IMR-90 (cell line): ENCODE results near the gene ELAVL4. TPM values are rescaled to one million over a fixed set of nuclear protein-coding genes. Genes with fewer than 3 reads are reported as not detected.

Source experiments
- ATAC-seq: fragments of 200-7000 bp; cut with Tn5 transposase; 2 replicates; pipeline ENCODE4 v1.9.1; 2020; ENCODE audit warnings: low read depth, mild to moderate bottlenecking, moderate library complexity
- BruUV-seq: library from RNA; stranded (reverse); fragments of 400-500 nt; replicated peaks from 2 replicates; lab custom pipeline; 2021; lab: Mats Ljungman, UMichigan
- CTCF ChIA-PET: fragments of 300-600 bp; formaldehyde crosslinking; extraction: SDS; loops from one replicate; lab custom pipeline; 2021; ENCODE audit warnings: antibody characterized with exemption; lab: Yijun Ruan, JAX
- POLR2A ChIA-PET: fragments of 300-600 bp; sonication (Branson Sonifier 250); formaldehyde crosslinking; loops from one replicate; lab custom pipeline; 2022; ENCODE audit warnings: antibody characterized with exemption; ENCODE audit not compliant: unreplicated experiment; lab: Charles Lee
- DNase-seq: peaks from one replicate; pipeline ENCODE4 v3.0.0; 2013
- H2AFZ ChIP-seq: replicated peaks from 2 replicates; pipeline ENCODE3; 2013; ENCODE audit warnings: low read length, mild to moderate bottlenecking; ENCODE audit not compliant: poor library complexity
- H2AK5ac ChIP-seq: 2 replicates; pipeline ENCODE4 v1.6.1; 2013; ENCODE audit warnings: low read depth, low read length, inconsistent platforms
- H2AK9ac ChIP-seq: replicated peaks from 2 replicates; pipeline ENCODE3; 2013; ENCODE audit warnings: mild to moderate bottlenecking, low read depth, low read length, moderate library complexity; ENCODE audit not compliant: poor library complexity
- H2BK120ac ChIP-seq: 2 replicates; pipeline ENCODE4 v1.6.1; 2013; ENCODE audit warnings: low read depth, low read length, inconsistent platforms
- H2BK15ac ChIP-seq: 3 replicates; pipeline ENCODE4 v1.6.1; 2013; ENCODE audit warnings: low read depth, low read length, inconsistent platforms
- H2BK20ac ChIP-seq: 2 replicates; pipeline ENCODE4 v1.6.1; 2013; ENCODE audit warnings: low read depth, mild to moderate bottlenecking, inconsistent platforms, low read length, moderate library complexity
- H2BK5ac ChIP-seq: 2 replicates; pipeline ENCODE4 v1.6.1; 2013; ENCODE audit warnings: mild to moderate bottlenecking, low read depth, low read length, inconsistent platforms; ENCODE audit not compliant: poor library complexity, severe bottlenecking
- H3K14ac ChIP-seq: replicated peaks from 2 replicates; pipeline ENCODE4 v1.6.1; 2013; ENCODE audit warnings: low read depth, low read length, inconsistent platforms
- H3K18ac ChIP-seq: 2 replicates; pipeline ENCODE4 v1.6.1; 2013; ENCODE audit warnings: low read depth, low read length, control low read depth
- H3K23ac ChIP-seq: 2 replicates; pipeline ENCODE4 v1.6.1; 2013; ENCODE audit warnings: low read depth, low read length, inconsistent platforms
- H3K27ac ChIP-seq: 2 replicates; pipeline ENCODE4 v1.5.1; 2013; ENCODE audit warnings: mild to moderate bottlenecking, control low read depth, low read length; ENCODE audit not compliant: insufficient read depth
- H3K27me3 ChIP-seq: 2 replicates; pipeline ENCODE4 v1.6.1; 2013; ENCODE audit warnings: low read length; ENCODE audit not compliant: control insufficient read depth, insufficient read depth
- H3K36me3 ChIP-seq: 2 replicates; pipeline ENCODE4 v1.6.1; 2013; ENCODE audit warnings: low read length, mixed read lengths; ENCODE audit not compliant: control insufficient read depth, insufficient read depth
- H3K4ac ChIP-seq: 2 replicates; pipeline ENCODE4 v1.6.1; 2013; ENCODE audit warnings: low read depth, low read length, inconsistent platforms
- H3K4me1 ChIP-seq: 2 replicates; pipeline ENCODE4 v1.6.1; 2013; ENCODE audit warnings: low read length, mixed read lengths; ENCODE audit not compliant: control insufficient read depth, insufficient read depth
- H3K4me2 ChIP-seq: 2 replicates; pipeline ENCODE4 v1.6.1; 2013; ENCODE audit warnings: low read depth, mild to moderate bottlenecking, control low read depth, low read length, moderate library complexity
- H3K4me3 ChIP-seq: 2 replicates; pipeline ENCODE4 v1.5.1; 2013; ENCODE audit warnings: low read depth, mild to moderate bottlenecking, control low read depth, low read length, moderate library complexity; ENCODE audit not compliant: insufficient read depth
- H3K56ac ChIP-seq: 2 replicates; pipeline ENCODE4 v1.6.1; 2013; ENCODE audit warnings: low read length, inconsistent platforms; ENCODE audit not compliant: insufficient read depth; ENCODE audit errors: extremely low read depth
- H3K79me1 ChIP-seq, 2 experiments: 2 replicates each; pipeline ENCODE4 v1.6.1; 2013; ENCODE audit warnings: low read length in 2 of 2, inconsistent platforms in 1 of 2, low read depth in 1 of 2
- H3K9ac ChIP-seq: 2 replicates; pipeline ENCODE4 v1.6.1; 2013; ENCODE audit warnings: low read depth, low read length, control low read depth
- H3K9me1 ChIP-seq: 2 replicates; pipeline ENCODE4 v1.6.1; 2013; ENCODE audit warnings: low read length, inconsistent platforms; ENCODE audit not compliant: insufficient read depth
- H3K9me3 ChIP-seq: 2 replicates; pipeline ENCODE4 v1.6.1; 2013; ENCODE audit warnings: low read length; ENCODE audit not compliant: control insufficient read depth, insufficient read depth
- H4K20me1 ChIP-seq: 2 replicates; pipeline ENCODE4 v1.6.1; 2013; ENCODE audit warnings: low read length, inconsistent platforms; ENCODE audit not compliant: insufficient read depth
- H4K5ac ChIP-seq: 2 replicates; pipeline ENCODE4 v1.6.1; 2013; ENCODE audit warnings: mild to moderate bottlenecking, low read depth, low read length, control low read depth
- H4K8ac ChIP-seq, 2 experiments: 2 replicates each; pipeline ENCODE4 v1.6.1; 2013; ENCODE audit warnings: low read depth in 2 of 2, low read length in 2 of 2, control low read depth in 1 of 2, inconsistent platforms in 1 of 2
- H4K91ac ChIP-seq: 2 replicates; pipeline ENCODE4 v1.6.1; 2013; ENCODE audit warnings: low read depth, low read length, inconsistent platforms; ENCODE audit not compliant: insufficient read depth
- BHLHE40 ChIP-seq: fragments of 150-350 bp; IDR thresholded peaks from 2 replicates; pipeline ENCODE4 v1.6.1; 2016; ENCODE audit warnings: mild to moderate bottlenecking, low read depth, low read length
- MAZ ChIP-seq: IDR thresholded peaks from 2 replicates; pipeline ENCODE4 v1.6.1; 2012; ENCODE audit warnings: low read depth, mild to moderate bottlenecking, low read length, improper control_type of control experiment, moderate library complexity, borderline replicate concordance
- WGBS, 2 experiments: methylation state at CpG; one replicate each; pipeline versions ENCODE4 v1.1.5 to v1.1.7; 2013; ENCODE audit warnings: missing lambda C conversion rate in 2 of 2; ENCODE audit not compliant: insufficient read length in 1 of 2; ENCODE audit errors: extremely low coverage in 2 of 2; 5-methylcytosine and 5-hydroxymethylcytosine counted together
- dilution Hi-C: fragments of 300-500 bp; cut with HindIII; formaldehyde crosslinking; loops from one replicate; pipeline ENCODE4 v1.14.3; 2018; ENCODE audit warnings: low sequenced_read_pairs; ENCODE audit not compliant: unreplicated experiment
- in situ Hi-C: fragments of 300-500 bp; cut with MboI; formaldehyde crosslinking; loops from 3 replicates; pipeline ENCODE4 v1.14.3; 2019; ENCODE audit warnings: low sequenced_read_pairs, inconsistent platforms, mixed read lengths
- intact Hi-C: fragments of 100-400 bp; cut with micrococcal nuclease; formaldehyde crosslinking; loops from 2 replicates; pipeline ENCODE4 v1.10.0; 2022
- polyA plus RNA-seq, 3 experiments: library from polyadenylated mRNA; depleted of rRNA; stranded (reverse); fragments of >200 nt; gene quantifications; 2 replicates each; pipeline ENCODE4 v1.2.3, GENCODE V29; 2012; ENCODE audit warnings: low replicate concordance in 1 of 3
- total RNA-seq: library from RNA; depleted of rRNA; stranded (reverse); fragments of >200 nt; gene quantifications from 2 replicates; pipeline ENCODE4 v1.2.3, GENCODE V29; 2012

Gene ELAVL4
- total and polyA plus RNA-seq, 2 of the 4 experiments (the other 2 are of a cell fraction), result not detected

- Histone ChIP-seq H4K5ac (no peak overlapping the region), H2AK9ac (no peak overlapping the region), H3K14ac (no peak overlapping the region), H3K56ac (no peak overlapping the region), H2BK5ac (no peak overlapping the region), H3K9ac (no peak overlapping the region), H3K18ac (no peak overlapping the region), H2BK15ac (no peak overlapping the region), H3K4me2 (no peak overlapping the region), H3K4me1 (no peaks in the 10 kb centered on the region), H2BK120ac (no peak overlapping the region), H2AFZ (no peak overlapping the region), H2AK5ac (no peak overlapping the region), H3K27ac (no peak overlapping the region), H3K27me3 (no peaks in the 10 kb centered on the region), H3K4me3 (no peak overlapping the region), H3K9me3 (no peaks in the 10 kb centered on the region; the same call in none of the 2 replicates), H4K20me1 (no peaks in the 10 kb centered on the region), H3K4ac (no peak overlapping the region), H3K36me3 (no peaks in the 10 kb centered on the region), H3K9me1 (no peaks in the 10 kb centered on the region), H4K8ac (no peak overlapping the region), H3K79me1 (no peaks in the 10 kb centered on the region), H4K91ac (no peak overlapping the region), H3K23ac (no peak overlapping the region), H2BK20ac (no peak overlapping the region)
- dilution Hi-C loops, result no loop called here
- no peak for ATAC-seq
- intact Hi-C loops, result no loop called here
- CTCF ChIA-PET, result no interaction called here
- no peak for TF ChIP-seq MAZ
- no peak for TF ChIP-seq BHLHE40
- no peak for DNase-seq
- no CpG with 5 or more reads among the region's 12 CpGs for WGBS, 2 experiments
- BruUV-seq, result no TSS peak
- in situ Hi-C loops, result no loop called here
- POLR2A ChIA-PET, result no interaction called here
Observed at GRCh38 chr1:50106095-50106761, 2.5 kb upstream of the ELAVL4 start.
